ENCODE measurements around the gene DTHD1.

- no peak for TF ChIP-seq CTCF (conservative IDR thresholded peaks at IDR 0.05 in 1 of 2, IDR thresholded peaks at IDR 0.05 in 1 of 2; ENCODE audit: low read depth in 1 of 2, low read length in 2 of 2)
- TF ChIP-seq EZH2 (IDR thresholded peaks at IDR 0.05; ENCODE audit: low read length, missing control alignments) = no peak
These were observed 20.7 kb upstream of the DTHD1 start for GRCh38 chr4:36260731-36261130.

Measured in fibroblast of lung (primary cell).